GM10847 (cell line): ENCODE measurements around the gene SEC22A.

Experiments
- POLR2A ChIP-seq: IDR thresholded peaks from 2 replicates; pipeline ENCODE4 v1.6.1; 2011; ENCODE audit not compliant: insufficient read length; ENCODE audit errors: extremely low read depth

The SEC22A gene

DNA sequence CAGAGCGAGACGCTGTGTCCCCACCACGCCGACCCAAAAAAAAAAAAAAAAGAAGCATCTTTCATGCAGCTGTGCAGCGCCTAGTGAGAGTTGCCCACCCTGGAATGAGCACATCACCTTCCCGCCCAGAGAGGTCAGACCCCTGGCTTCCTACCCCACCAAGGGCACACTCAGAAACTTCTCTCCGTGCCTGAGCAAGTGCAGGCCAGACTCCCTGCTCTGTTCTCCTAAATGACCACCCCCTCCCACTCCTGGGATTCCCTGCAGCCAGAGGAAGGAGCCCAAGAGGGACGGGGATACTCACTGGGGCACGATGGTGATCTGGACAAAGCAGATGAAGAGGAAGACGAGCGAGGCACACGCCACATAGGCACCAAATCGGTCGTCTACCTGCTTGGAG is 116.0 kb downstream of the SEC22A start:
- TF ChIP-seq POLR2A = no peak

DNA sequence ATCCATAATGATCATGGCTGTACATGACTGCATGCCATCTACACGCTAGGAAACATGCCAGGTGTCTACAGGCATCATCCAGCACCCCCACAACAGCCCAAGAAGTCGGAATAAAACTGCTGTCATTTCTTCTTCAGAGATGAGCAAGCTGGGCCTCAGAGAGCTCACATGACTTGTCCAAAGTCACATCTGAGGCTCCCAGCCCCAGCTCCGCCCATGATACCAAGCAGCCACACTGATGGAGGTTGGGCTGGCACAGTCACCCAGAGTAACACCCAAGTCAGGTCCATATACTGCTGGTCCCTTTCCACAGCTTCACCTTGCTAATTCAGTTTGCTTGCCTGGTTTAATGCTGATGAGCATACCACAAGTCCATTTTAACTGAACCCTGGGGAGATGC is 116.6 kb downstream of the SEC22A start:
- no peak for TF ChIP-seq POLR2A

DNA sequence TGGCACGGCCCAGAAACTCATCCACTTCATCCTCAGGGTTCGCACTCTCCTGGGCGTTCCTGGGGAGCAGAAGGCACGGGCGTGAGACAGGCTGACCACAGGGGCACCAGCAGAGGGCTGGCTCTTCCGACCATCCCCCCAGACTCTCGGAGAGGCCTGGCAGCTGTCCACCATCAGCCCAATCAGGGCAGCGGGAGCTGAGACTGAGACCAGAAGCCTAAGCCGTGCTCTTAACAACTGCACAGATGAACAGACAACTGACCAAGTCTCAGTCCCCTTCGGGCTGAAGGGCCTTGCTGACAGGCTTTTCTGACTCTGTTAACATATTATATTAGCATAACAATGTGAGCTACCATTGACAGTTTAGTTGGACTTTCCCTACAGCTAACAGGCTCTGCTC is 118.0 kb downstream of the SEC22A start:
- TF ChIP-seq POLR2A = no peak

DNA sequence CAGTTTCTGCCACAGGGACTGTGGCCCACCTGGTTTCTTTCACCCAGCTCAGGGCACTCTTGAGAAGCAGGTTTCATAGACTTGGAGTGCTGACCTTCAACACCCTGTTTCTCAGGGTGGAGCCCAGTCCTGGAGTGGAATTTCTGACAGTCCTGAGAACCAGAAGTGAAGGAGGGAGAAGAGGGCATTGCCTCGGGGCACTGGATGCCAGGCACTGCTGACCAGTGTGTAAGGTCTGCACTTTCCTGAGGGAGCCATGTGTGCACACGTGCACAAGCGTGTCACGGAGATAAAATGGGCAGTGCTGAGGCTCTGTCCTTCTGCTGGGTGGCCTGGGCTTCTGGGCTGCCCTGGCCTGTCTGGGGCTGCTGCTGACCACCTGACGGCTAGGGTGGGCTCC is 118.5 kb downstream of the SEC22A start:
- no peak for TF ChIP-seq POLR2A

DNA sequence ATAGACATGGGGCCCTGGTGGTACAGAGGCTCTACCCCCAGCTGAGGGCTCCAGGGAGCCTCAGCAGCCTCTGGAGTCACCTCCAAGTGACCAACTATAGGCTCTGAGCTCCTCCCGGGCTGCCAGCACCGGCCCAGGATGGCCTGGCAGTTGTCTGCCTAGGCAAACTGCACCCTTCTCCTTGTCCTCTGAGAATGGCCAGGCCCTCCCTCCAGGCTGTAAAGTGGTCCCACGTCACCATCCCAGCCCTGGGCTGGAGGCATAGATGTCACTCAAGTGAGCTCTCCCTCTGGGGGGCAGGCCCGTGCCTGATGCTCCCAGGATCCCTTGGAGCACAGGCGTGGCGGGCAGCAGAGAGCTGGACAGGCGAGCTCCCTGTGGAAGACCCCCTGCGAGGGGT is 120.1 kb downstream of the SEC22A start:
- TF ChIP-seq POLR2A = no peak

DNA sequence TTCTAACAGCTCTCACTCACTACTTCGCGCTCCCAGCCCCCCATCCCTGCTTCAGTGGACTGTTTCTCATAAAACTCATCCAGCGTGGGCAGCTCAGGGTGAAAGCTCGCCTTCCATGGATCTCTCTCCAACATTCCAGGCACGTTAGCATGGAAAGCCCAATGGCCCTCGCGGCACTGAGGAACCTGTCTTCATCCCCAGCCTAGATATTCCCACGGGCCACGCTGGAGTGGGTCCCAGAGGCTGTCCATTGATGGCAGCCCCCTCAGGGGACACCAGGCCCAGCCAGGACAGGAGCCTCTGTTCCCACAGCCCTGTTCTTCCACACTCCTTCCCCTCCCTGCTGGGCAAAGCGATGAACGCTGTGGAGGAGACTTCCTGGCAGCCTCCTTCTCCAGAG is 121.1 kb downstream of the SEC22A start:
- TF ChIP-seq POLR2A = no peak
